Vagina (tissue), 2 donors: ENCODE measurements around the gene RASA4.
"Not testable (repeated sequence)": the region's sequence is repeated elsewhere in the genome, so short reads cannot be mapped to it uniquely, and the experiment has no call there.

Source experiments
- CTCF ChIP-seq, 3 experiments: fragments of 450-650 bp in 2 of 3; fragments of 200-600 bp in 1 of 3; sonication (generic) in 1 of 3; IDR thresholded peaks; one replicate each; pipeline ENCODE4 v1.5.1; 2017 to 2019; ENCODE audit warnings: antibody characterized with exemption in 3 of 3, mild to moderate bottlenecking in 2 of 3, moderate library complexity in 2 of 3
- POLR2A ChIP-seq, 2 donors: fragments of 450-650 bp; IDR thresholded peaks; one replicate each; pipeline ENCODE4 v1.6.1; 2017; ENCODE audit warnings: antibody characterized with exemption in 2 of 2, mild to moderate bottlenecking in 2 of 2, moderate library complexity in 2 of 2

- not testable (repeated sequence) for TF ChIP-seq CTCF, POLR2A (IDR thresholded peaks at IDR 0.05)
Measured at GRCh38 chr7:102606848-102607247, 9.7 kb downstream of the RASA4 start.
